Activated naive CD8-positive, alpha-beta T cell (primary cell): ENCODE measurements around the gene SIX1.

Experiments
- H3K27ac Mint-ChIP-seq: one replicate; pipeline ENCODE4 v1.8.0; 2021; ENCODE audit warnings: mixed read lengths
- H3K27me3 Mint-ChIP-seq: one replicate; pipeline ENCODE4 v1.8.0; 2021; ENCODE audit warnings: mixed read lengths
- H3K36me3 Mint-ChIP-seq: one replicate; pipeline ENCODE4 v1.8.0; 2021; ENCODE audit warnings: mixed read lengths
- H3K4me1 Mint-ChIP-seq: one replicate; pipeline ENCODE4 v1.8.0; 2021; ENCODE audit warnings: low read depth, mixed read lengths
- H3K4me3 Mint-ChIP-seq: one replicate; pipeline ENCODE4 v1.8.0; 2021; ENCODE audit warnings: mild to moderate bottlenecking, mixed read lengths
- H3K9me3 Mint-ChIP-seq: one replicate; pipeline ENCODE4 v1.8.0; 2021; ENCODE audit warnings: low read depth, mixed read lengths

Gene SIX1

GRCh38 chr14:60640859-60641741 lies 8.2 kb downstream of the SIX1 start:
- H3K27ac Mint-ChIP-seq = no peak overlapping the region
- peaks cover 36% of the 10 kb centered on the region for H3K4me1 Mint-ChIP-seq
- H3K27me3 Mint-ChIP-seq = peaks cover 50% of the 10 kb centered on the region
- H3K4me3 Mint-ChIP-seq = peak overlapping the region; percentile 35
- H3K36me3 Mint-ChIP-seq = no peaks in the 10 kb centered on the region
- H3K9me3 Mint-ChIP-seq = no peaks in the 10 kb centered on the region

DNA sequence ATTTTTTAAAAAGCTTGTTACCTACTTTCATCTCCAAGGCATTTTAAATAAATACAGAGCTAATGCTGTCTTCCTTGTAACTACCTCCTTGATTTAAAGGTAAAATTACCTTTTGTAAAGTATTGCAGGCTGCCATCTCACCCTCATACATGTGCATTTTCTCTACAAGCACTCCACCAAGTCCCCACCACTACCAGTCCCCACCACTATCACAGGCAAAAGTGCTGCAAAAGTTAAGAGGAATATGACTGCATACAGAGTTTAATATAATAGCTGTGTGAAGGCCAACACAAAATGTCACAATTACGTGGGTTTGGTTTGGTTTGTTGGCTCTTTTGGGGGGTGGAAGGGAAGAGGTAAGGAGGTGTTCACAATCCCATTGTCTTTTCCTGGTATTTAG lies 9.6 kb downstream of the SIX1 start:
- Mint-ChIP-seq H3K4me1 (peaks cover 34% of the 10 kb centered on the region), H3K27me3 (peaks cover 46% of the 10 kb centered on the region), H3K4me3 (no peak overlapping the region), H3K9me3 (no peaks in the 10 kb centered on the region), H3K27ac (no peak overlapping the region), H3K36me3 (no peaks in the 10 kb centered on the region)

DNA sequence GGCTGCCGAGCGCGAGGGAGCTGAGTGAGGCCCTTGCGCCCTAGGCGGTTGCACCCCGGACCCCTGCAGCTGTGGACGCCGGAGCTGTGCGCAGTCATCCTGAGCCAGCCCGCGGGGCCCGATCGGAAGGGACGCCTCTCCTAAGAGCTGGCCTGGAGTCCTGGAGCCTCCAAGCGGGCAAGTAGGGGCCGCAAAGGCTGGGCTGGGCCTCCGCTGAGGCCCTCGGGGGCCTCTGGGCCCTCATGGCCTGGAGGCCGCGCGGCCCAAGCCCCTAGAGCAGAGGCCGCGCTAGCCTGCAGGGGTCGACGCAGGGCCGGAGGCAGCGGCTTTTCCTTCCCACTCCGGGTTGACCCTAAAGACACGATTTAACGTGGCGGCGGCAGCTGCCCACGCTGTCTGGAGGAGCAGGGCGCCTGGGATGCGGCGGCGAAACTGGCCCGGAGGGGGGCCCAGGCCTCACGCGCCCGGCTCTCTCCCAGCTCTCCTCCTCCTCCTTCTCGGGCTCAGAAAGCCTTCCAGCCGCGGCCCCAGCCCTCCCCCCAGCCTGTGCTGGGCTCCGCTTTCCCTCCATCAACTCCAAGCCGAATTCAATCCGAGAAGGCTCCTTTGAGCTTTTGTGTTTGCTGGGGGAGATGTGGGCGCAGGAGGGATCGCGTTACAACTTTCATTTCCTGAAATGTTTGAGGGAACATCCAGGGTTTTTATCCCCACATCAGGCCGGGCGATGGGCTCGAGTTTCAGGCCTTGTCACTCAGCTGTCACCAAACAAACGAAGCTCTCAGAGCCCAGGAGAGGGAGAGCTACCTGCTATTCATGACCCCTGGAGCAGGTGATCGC lies 11.6 kb downstream of the SIX1 start:
- peak overlapping the region; percentile 53 for H3K4me3 Mint-ChIP-seq
- peaks cover 35% of the 10 kb centered on the region for H3K27me3 Mint-ChIP-seq
- H3K9me3 Mint-ChIP-seq = no peaks in the 10 kb centered on the region
- peaks cover 28% of the 10 kb centered on the region for H3K4me1 Mint-ChIP-seq
- no peak overlapping the region for H3K27ac Mint-ChIP-seq
- H3K36me3 Mint-ChIP-seq = no peaks in the 10 kb centered on the region

DNA sequence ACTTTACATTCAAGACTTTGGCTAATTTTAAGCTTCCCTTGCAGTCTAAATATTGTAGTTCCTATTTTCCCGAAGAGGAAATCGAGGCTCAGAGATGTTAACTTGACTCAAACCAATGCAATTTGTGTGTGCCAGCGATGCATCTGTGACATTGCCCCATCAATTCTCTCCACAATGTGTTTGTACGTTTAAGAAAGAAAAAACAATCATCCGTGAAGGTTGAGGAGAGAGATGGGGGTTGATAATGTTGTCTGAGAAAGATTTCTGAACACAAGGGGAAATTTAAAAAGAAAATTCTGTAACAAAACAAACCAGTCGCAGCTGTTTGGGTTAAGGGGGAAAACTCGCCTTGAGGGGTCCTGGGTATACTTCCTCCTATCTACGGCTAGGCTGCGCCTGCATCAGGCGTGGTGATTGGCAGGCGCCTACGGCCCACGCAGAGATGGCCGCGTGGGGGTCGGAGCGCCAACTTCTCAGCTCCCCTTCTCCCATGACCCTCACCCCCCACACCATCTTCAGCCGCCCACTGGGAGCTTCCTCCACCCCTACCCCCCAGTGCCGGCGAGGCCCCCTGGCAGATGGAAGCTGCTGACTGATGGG lies 12.3 kb downstream of the SIX1 start:
- Mint-ChIP-seq H3K4me3 (peak overlapping the region; percentile 49), H3K9me3 (no peaks in the 10 kb centered on the region), H3K36me3 (no peaks in the 10 kb centered on the region), H3K27ac (no peak overlapping the region), H3K27me3 (peaks cover 36% of the 10 kb centered on the region), H3K4me1 (peaks cover 32% of the 10 kb centered on the region)

DNA sequence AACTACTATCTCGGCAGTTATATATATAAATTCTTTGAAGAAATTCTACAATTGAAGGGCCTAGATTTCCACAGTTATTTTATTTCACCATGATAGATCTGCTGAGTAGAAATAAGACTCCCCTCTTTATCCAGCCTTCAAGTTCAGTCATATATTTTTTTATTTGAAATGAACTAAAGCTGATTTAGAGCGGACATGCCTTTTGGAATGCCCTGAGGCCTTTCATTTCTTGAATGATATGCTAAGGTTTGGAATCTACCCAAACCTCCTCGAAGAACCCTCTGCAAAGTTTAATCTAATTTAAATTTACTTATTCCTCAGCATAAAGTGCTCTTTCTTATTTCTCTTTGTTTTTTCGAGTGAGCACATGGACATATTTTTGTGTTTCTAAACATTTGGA lies 15.1 kb downstream of the SIX1 start:
- Mint-ChIP-seq H3K4me3 (no peak overlapping the region), H3K9me3 (no peaks in the 10 kb centered on the region), H3K27ac (no peak overlapping the region), H3K36me3 (no peaks in the 10 kb centered on the region), H3K27me3 (peaks cover 21% of the 10 kb centered on the region), H3K4me1 (peaks cover 23% of the 10 kb centered on the region)

DNA sequence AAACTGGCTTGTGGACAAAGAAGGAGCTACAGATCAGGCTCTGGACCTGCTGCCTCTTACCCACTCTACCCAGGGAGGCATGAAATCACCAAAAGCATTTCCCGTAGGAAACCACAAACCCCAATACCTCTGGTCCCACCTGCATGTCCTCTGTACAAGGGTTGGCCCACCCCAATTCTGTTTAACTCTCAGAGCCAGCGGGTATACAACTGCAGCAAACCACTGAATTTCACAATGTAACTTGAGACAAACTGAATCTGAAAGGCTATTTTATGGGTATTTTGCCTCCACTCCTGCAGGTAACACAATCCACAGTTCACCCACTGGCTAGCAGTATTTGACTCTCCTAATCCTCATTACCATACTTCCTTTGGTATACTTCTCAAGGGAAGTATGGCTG lies 16.5 kb downstream of the SIX1 start:
- Mint-ChIP-seq H3K4me3 (no peak overlapping the region), H3K27me3 (peaks cover 15% of the 10 kb centered on the region), H3K27ac (no peak overlapping the region)

DNA sequence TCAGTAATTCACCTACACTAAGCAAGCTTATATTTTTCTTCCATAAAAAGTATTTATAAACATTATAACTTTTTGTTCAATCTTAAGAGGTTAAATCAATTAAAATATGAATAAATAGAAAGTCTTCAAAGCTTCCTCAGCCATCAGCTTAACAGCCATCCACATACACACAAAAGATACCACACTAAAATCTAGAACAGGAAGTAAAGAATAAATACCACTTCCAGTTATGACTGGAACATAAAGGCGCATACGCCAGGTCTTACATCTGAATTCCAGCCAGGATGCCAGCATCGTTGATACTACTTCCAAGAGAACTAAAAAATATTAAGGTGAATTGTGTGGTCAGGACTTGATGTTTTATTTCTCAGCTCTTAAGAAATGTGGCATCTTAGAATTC lies 17.0 kb downstream of the SIX1 start:
- peaks cover 14% of the 10 kb centered on the region for H3K4me1 Mint-ChIP-seq
- no peaks in the 10 kb centered on the region for H3K9me3 Mint-ChIP-seq
- H3K27ac Mint-ChIP-seq = no peak overlapping the region
- H3K36me3 Mint-ChIP-seq = no peaks in the 10 kb centered on the region
- no peak overlapping the region for H3K4me3 Mint-ChIP-seq
- H3K27me3 Mint-ChIP-seq = peaks cover 15% of the 10 kb centered on the region

More for the DNA sequence above, 16.5 kb downstream of the SIX1 start:
- Mint-ChIP-seq H3K36me3 (no peaks in the 10 kb centered on the region), H3K4me1 (peaks cover 14% of the 10 kb centered on the region), H3K9me3 (no peaks in the 10 kb centered on the region)

DNA sequence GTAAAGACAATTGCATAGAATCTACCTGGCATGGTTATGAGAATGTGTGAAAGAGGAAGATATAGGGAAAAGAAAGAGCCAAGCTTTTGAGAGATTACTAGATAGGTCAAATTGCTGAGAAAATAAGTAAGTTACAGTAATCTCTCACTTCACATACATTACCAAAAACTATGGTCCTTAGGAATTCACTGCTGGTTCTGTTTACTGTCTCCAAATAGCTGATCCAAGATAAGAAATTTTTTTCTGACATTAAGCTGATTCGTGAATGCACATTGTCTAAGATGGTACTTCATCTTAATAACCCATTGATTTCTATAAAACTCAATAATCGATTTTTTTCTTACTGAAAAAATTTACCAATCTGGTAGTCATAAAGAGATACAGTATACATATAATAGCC lies 17.4 kb downstream of the SIX1 start:
- no peak overlapping the region for H3K27ac Mint-ChIP-seq
- H3K4me1 Mint-ChIP-seq = peaks cover 12% of the 10 kb centered on the region
- no peak overlapping the region for H3K4me3 Mint-ChIP-seq
- peaks cover 14% of the 10 kb centered on the region for H3K27me3 Mint-ChIP-seq
- H3K9me3 Mint-ChIP-seq = no peaks in the 10 kb centered on the region
- H3K36me3 Mint-ChIP-seq = no peaks in the 10 kb centered on the region

GRCh38 chr14:60630129-60630528 lies 19.1 kb downstream of the SIX1 start:
- Mint-ChIP-seq H3K36me3 (no peaks in the 10 kb centered on the region), H3K4me3 (no peak overlapping the region), H3K4me1 (peaks cover 10% of the 10 kb centered on the region), H3K9me3 (no peaks in the 10 kb centered on the region), H3K27me3 (peaks cover 9% of the 10 kb centered on the region), H3K27ac (no peak overlapping the region)

GRCh38 chr14:60628892-60629291 lies 20.4 kb downstream of the SIX1 start:
- H3K4me3 Mint-ChIP-seq = no peak overlapping the region
- peaks cover 10% of the 10 kb centered on the region for H3K4me1 Mint-ChIP-seq
- no peaks in the 10 kb centered on the region for H3K9me3 Mint-ChIP-seq
- H3K27me3 Mint-ChIP-seq = peaks cover 11% of the 10 kb centered on the region
- H3K36me3 Mint-ChIP-seq = no peaks in the 10 kb centered on the region
- no peak overlapping the region for H3K27ac Mint-ChIP-seq

DNA sequence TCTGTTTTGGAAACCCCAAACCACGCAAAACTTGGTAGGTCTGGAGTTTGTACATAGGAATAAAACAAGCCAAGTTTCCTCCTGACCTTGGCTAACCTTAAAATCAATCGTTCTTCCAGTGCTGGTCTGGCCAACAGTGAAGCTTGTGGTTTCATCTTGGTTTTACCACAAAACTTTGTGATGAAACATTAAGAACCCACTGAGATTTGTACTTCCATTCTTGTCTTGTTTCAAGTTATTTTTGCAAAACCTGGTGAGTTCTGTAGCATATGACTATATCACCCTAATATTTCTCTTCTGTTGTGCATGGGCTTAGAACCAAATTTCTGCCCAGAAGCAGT lies 26.4 kb downstream of the SIX1 start:
- Mint-ChIP-seq H3K36me3 (no peaks in the 10 kb centered on the region), H3K27me3 (peaks cover 15% of the 10 kb centered on the region), H3K27ac (no peak overlapping the region), H3K4me3 (no peak overlapping the region), H3K9me3 (no peaks in the 10 kb centered on the region), H3K4me1 (no peaks in the 10 kb centered on the region)

- no peaks in the 10 kb centered on the region for H3K4me1 Mint-ChIP-seq
- H3K27me3 Mint-ChIP-seq = peaks cover 15% of the 10 kb centered on the region
- H3K36me3 Mint-ChIP-seq = no peaks in the 10 kb centered on the region
- no peaks in the 10 kb centered on the region for H3K9me3 Mint-ChIP-seq
- H3K4me3 Mint-ChIP-seq = no peak overlapping the region
- H3K27ac Mint-ChIP-seq = no peak overlapping the region
Observed at GRCh38 chr14:60622210-60622916, 26.9 kb downstream of the SIX1 start.

GRCh38 chr14:60621386-60621785 lies 27.9 kb downstream of the SIX1 start:
- no peaks in the 10 kb centered on the region for H3K4me1 Mint-ChIP-seq
- H3K9me3 Mint-ChIP-seq = no peaks in the 10 kb centered on the region
- no peak overlapping the region for H3K4me3 Mint-ChIP-seq
- H3K27me3 Mint-ChIP-seq = peaks cover 15% of the 10 kb centered on the region
- no peak overlapping the region for H3K27ac Mint-ChIP-seq
- H3K36me3 Mint-ChIP-seq = no peaks in the 10 kb centered on the region

DNA sequence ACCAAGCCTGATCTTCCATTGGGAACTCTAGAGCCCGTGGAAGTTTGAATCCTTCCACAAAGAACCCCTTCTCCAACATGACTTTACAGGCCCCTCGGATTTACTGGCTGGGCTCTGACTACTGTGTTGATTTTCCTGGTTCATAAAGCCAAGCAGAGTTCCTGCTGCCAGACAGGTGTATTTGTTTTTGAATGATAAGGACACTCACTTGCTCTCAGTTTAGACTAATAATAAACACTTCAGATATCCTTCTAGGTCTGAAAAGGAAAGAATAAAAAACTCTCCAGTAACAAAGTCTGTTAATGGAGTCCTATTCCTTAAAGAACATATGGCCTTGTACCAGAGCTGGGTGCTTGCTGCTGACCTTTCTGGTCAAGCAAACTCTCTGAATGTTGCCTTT lies 31.0 kb downstream of the SIX1 start:
- Mint-ChIP-seq H3K27me3 (peaks cover 8% of the 10 kb centered on the region), H3K27ac (no peak overlapping the region), H3K9me3 (no peaks in the 10 kb centered on the region), H3K36me3 (no peaks in the 10 kb centered on the region), H3K4me1 (no peaks in the 10 kb centered on the region), H3K4me3 (no peak overlapping the region)
